ENCODE measurements around the gene NUP50. TPM values are rescaled to one million over a fixed set of nuclear protein-coding genes. Genes with fewer than 3 reads are reported as not detected.
"Not testable (repeated sequence)": the region's sequence is repeated elsewhere in the genome, so short reads cannot be mapped to it uniquely, and the experiment has no call there.

The NUP50 gene
- total RNA-seq, 1 donor from 2014 or later: 65.1 TPM

- TF ChIP-seq CTCF (IDR thresholded peaks at IDR 0.05; ENCODE audit: unreplicated experiment): no peak
- DNase-seq (ENCODE audit: low spot score, unreplicated experiment): no peak
- H3K27ac Mint-ChIP-seq: no peak overlapping the region
- no peak overlapping the region for H3K4me3 Mint-ChIP-seq (ENCODE audit: low read depth)
- peaks cover 3% of the 10 kb centered on the region for H3K4me1 Mint-ChIP-seq (ENCODE audit: low read depth)
- H3K27me3 Mint-ChIP-seq: no peaks in the 10 kb centered on the region
- no peaks in the 10 kb centered on the region for H3K9me3 Mint-ChIP-seq (ENCODE audit: low read depth)
- peaks cover 12% of the 10 kb centered on the region for H3K36me3 Mint-ChIP-seq (ENCODE audit: insufficient read depth)
Observed at GRCh38 chr22:45188779-45189178, 25.1 kb downstream of the NUP50 start.

GRCh38 chr22:45190202-45190872 lies 26.6 kb downstream of the NUP50 start:
- no peak overlapping the region for H3K27ac Mint-ChIP-seq
- no peak for TF ChIP-seq CTCF (IDR thresholded peaks at IDR 0.05; ENCODE audit: unreplicated experiment)
- H3K27me3 Mint-ChIP-seq: no peaks in the 10 kb centered on the region
- peaks cover 3% of the 10 kb centered on the region for H3K4me1 Mint-ChIP-seq (ENCODE audit: low read depth)
- DNase-seq (ENCODE audit: low spot score, unreplicated experiment): no peak
- no peaks in the 10 kb centered on the region for H3K9me3 Mint-ChIP-seq (ENCODE audit: low read depth)
- H3K36me3 Mint-ChIP-seq (ENCODE audit: insufficient read depth): peaks cover 8% of the 10 kb centered on the region
- H3K4me3 Mint-ChIP-seq (ENCODE audit: low read depth): no peak overlapping the region

GRCh38 chr22:45191746-45192145 lies 28.0 kb downstream of the NUP50 start:
- H3K36me3 Mint-ChIP-seq (ENCODE audit: insufficient read depth); H3K27me3 Mint-ChIP-seq; H3K27ac Mint-ChIP-seq; H3K9me3 Mint-ChIP-seq (ENCODE audit: low read depth); DNase-seq (ENCODE audit: low spot score, unreplicated experiment); H3K4me1 Mint-ChIP-seq (ENCODE audit: low read depth); H3K4me3 Mint-ChIP-seq (ENCODE audit: low read depth): not testable (repeated sequence)

GRCh38 chr22:45192701-45193187 lies 29.0 kb downstream of the NUP50 start:
- no peaks in the 10 kb centered on the region for H3K27me3 Mint-ChIP-seq
- peaks cover 5% of the 10 kb centered on the region for H3K36me3 Mint-ChIP-seq (ENCODE audit: insufficient read depth)
- no peak for DNase-seq (ENCODE audit: low spot score, unreplicated experiment)
- TF ChIP-seq CTCF (IDR thresholded peaks at IDR 0.05; ENCODE audit: unreplicated experiment): no peak
- H3K9me3 Mint-ChIP-seq (ENCODE audit: low read depth): no peaks in the 10 kb centered on the region
- H3K27ac Mint-ChIP-seq: no peak overlapping the region
- H3K4me3 Mint-ChIP-seq (ENCODE audit: low read depth): no peak overlapping the region
- peaks cover 3% of the 10 kb centered on the region for H3K4me1 Mint-ChIP-seq (ENCODE audit: low read depth)

- no peak for DNase-seq (ENCODE audit: low spot score, unreplicated experiment)
- Mint-ChIP-seq H3K36me3 (ENCODE audit: insufficient read depth) (peaks cover 10% of the 10 kb centered on the region), H3K27me3 (no peaks in the 10 kb centered on the region), H3K27ac (no peak overlapping the region), H3K4me3 (ENCODE audit: low read depth) (no peak overlapping the region), H3K9me3 (ENCODE audit: low read depth) (no peaks in the 10 kb centered on the region), H3K4me1 (ENCODE audit: low read depth) (peaks cover 6% of the 10 kb centered on the region)
- TF ChIP-seq CTCF (IDR thresholded peaks at IDR 0.05; ENCODE audit: unreplicated experiment): no peak
Observed at GRCh38 chr22:45194686-45195085, 31.0 kb downstream of the NUP50 start.

- no peak overlapping the region for H3K27ac Mint-ChIP-seq
- H3K36me3 Mint-ChIP-seq (ENCODE audit: insufficient read depth): peaks cover 11% of the 10 kb centered on the region
- no peak for TF ChIP-seq CTCF (IDR thresholded peaks at IDR 0.05; ENCODE audit: unreplicated experiment)
- H3K9me3 Mint-ChIP-seq (ENCODE audit: low read depth): no peaks in the 10 kb centered on the region
- no peak for DNase-seq (ENCODE audit: low spot score, unreplicated experiment)
- H3K4me3 Mint-ChIP-seq (ENCODE audit: low read depth): no peak overlapping the region
- peaks cover 6% of the 10 kb centered on the region for H3K4me1 Mint-ChIP-seq (ENCODE audit: low read depth)
- no peaks in the 10 kb centered on the region for H3K27me3 Mint-ChIP-seq
Observed at GRCh38 chr22:45195616-45196015, 31.9 kb downstream of the NUP50 start.

Measured in progenitor cell of endocrine pancreas (in vitro differentiated cells).